K562 (cell line): ENCODE data around the gene GIPR. TPM values are rescaled to one million over a fixed set of nuclear protein-coding genes. Genes with fewer than 3 reads are reported as not detected.

ENCODE experiments used
- ATAC-seq: fragments of 200-7000 bp; cut with Tn5 transposase; 3 replicates; pipeline ENCODE4 v1.9.1; 2020; ENCODE audit warnings: moderate library complexity
- BruUV-seq: library from RNA; stranded (reverse); fragments of 400-500 nt; replicated peaks from 2 replicates; lab custom pipeline; 2021; lab: Mats Ljungman, UMichigan
- CTCF ChIA-PET: fragments of 300-600 bp; formaldehyde crosslinking; extraction: SDS; loops from one replicate; lab custom pipeline; 2021; ENCODE audit warnings: low intra/inter-chr PET ratio; lab: Yijun Ruan, JAX
- POLR2A ChIA-PET: fragments of 300-600, 350-650 bp; sonication (Branson Sonifier 250); formaldehyde crosslinking; extraction: SDS; loops from one replicate; lab custom pipeline; 2021; ENCODE audit warnings: antibody characterized with exemption, inconsistent platforms; lab: Yijun Ruan, JAX
- DNase-seq, 4 experiments: peaks; one replicate each; pipeline versions ENCODE4 v3.0.0 to v3.0.0-alpha.2; 2011 to 2018; ENCODE audit warnings: low spot score in 3 of 4, mixed read lengths in 3 of 4; ENCODE audit errors: extremely low read depth in 1 of 4
- FAIRE-seq: peaks from 2 replicates; lab custom pipeline; 2011; peaks lifted over from hg19 to GRCh38; lab: Jason Lieb, UNC
- H2AFZ ChIP-seq: 2 replicates; pipeline ENCODE4 v1.6.0; 2011; ENCODE audit warnings: low read depth, low read length, control low read depth, inconsistent platforms
- H3K27ac ChIP-seq: fragments of 200-600 bp; 3 replicates; pipeline ENCODE4 v1.8.0; 2011; ENCODE audit warnings: low read depth, mild to moderate bottlenecking, control low read depth, inconsistent platforms, low read length, moderate library complexity, mixed read lengths; ENCODE audit errors: extremely low read depth
- H3K27me3 ChIP-seq, 2 experiments: fragments of 300-600 bp in 1 of 2; 2 replicates in 1 of 2; 3 replicates in 1 of 2; pipeline versions ENCODE4 v1.6.0 to v1.8.0; 2011; ENCODE audit warnings: inconsistent platforms in 2 of 2, low read length in 2 of 2, mild to moderate bottlenecking in 1 of 2, mixed read lengths in 1 of 2, moderate library complexity in 1 of 2; ENCODE audit not compliant: control insufficient read depth in 2 of 2, insufficient read depth in 2 of 2
- H3K36me3 ChIP-seq: fragments of 300-600 bp; 3 replicates; pipeline ENCODE4 v1.8.0; 2011; ENCODE audit warnings: mild to moderate bottlenecking, low read length, inconsistent platforms; ENCODE audit not compliant: control insufficient read depth, insufficient read depth
- H3K4me1 ChIP-seq, 2 experiments: fragments of 200-600 bp in 1 of 2; replicated peaks in 1 of 2; 2 replicates in 1 of 2; 3 replicates in 1 of 2; pipeline versions ENCODE4 v1.5.1 to v1.8.0; 2011; ENCODE audit warnings: inconsistent platforms in 2 of 2, low read length in 2 of 2, mild to moderate bottlenecking in 1 of 2, mixed read lengths in 1 of 2, moderate library complexity in 1 of 2; ENCODE audit not compliant: control insufficient read depth in 2 of 2, insufficient read depth in 2 of 2
- H3K4me2 ChIP-seq: 2 replicates; pipeline ENCODE4 v1.6.1; 2011; ENCODE audit warnings: low read length, control low read depth, inconsistent platforms, mixed read lengths; ENCODE audit not compliant: insufficient read depth
- H3K4me3 ChIP-seq: fragments of 200-600 bp; sonication (generic), shearing (Covaris generic); 2 replicates; pipeline ENCODE4 v1.5.1; 2016; ENCODE audit warnings: control low read depth, inconsistent platforms
- H3K79me2 ChIP-seq: fragments of 200-600 bp; 3 replicates; pipeline ENCODE4 v1.8.0; 2011; ENCODE audit warnings: low read length, inconsistent platforms; ENCODE audit not compliant: control insufficient read depth, insufficient read depth
- H3K9ac ChIP-seq, 2 experiments: 2 replicates each; pipeline versions ENCODE4 v1.6.0 to v1.6.1; 2011; ENCODE audit warnings: low read depth in 2 of 2, low read length in 2 of 2, control low read depth in 1 of 2, inconsistent platforms in 1 of 2, mild to moderate bottlenecking in 1 of 2, mixed read lengths in 1 of 2; ENCODE audit not compliant: insufficient read depth in 1 of 2
- H3K9me1 ChIP-seq: one replicate; pipeline ENCODE4 v1.6.0; 2011; ENCODE audit warnings: inconsistent platforms, mild to moderate bottlenecking, low read length, moderate library complexity; ENCODE audit not compliant: control insufficient read depth, insufficient read depth
- H3K9me3 ChIP-seq: replicated peaks from 2 replicates; pipeline ENCODE4 v1.5.1; 2011; ENCODE audit warnings: low read depth, low read length, inconsistent platforms; ENCODE audit not compliant: control insufficient read depth, insufficient read depth
- H4K20me1 ChIP-seq: replicated peaks from 2 replicates; pipeline ENCODE4 v1.6.1; 2011; ENCODE audit warnings: low read length, inconsistent platforms, mixed read lengths; ENCODE audit not compliant: control insufficient read depth, insufficient read depth
- BCOR ChIP-seq: fragments of 450-650 bp; IDR thresholded peaks from 2 replicates; pipeline ENCODE4 v1.6.1; 2016
- BRD9 ChIP-seq: fragments of 450-650 bp; IDR thresholded peaks from 2 replicates; pipeline ENCODE4 v1.6.1; 2018; ENCODE audit warnings: low read depth; ENCODE audit not compliant: partially characterized antibody
- E2F5 ChIP-seq: sonication (generic); formaldehyde crosslinking; IDR thresholded peaks from 2 replicates; pipeline ENCODE4 v1.8.0; 2022; ENCODE audit warnings: mild to moderate bottlenecking, missing genetic modification reagents
- HCFC1 ChIP-seq: IDR thresholded peaks from 2 replicates; pipeline ENCODE4 v1.6.1; 2012; ENCODE audit warnings: low read depth, low read length, improper control_type of control experiment
- KDM1A ChIP-seq, 2 experiments: fragments of 450-650 bp; IDR thresholded peaks; 2 replicates each; pipeline ENCODE4 v1.6.1; 2016; ENCODE audit warnings: mild to moderate bottlenecking in 2 of 2
- KHSRP ChIP-seq: fragments of 450-650 bp; IDR thresholded peaks from 2 replicates; pipeline ENCODE4 v1.6.1; 2017
- MECOM ChIP-seq: fragments of 250-450 bp; sonication (Bioruptor Pico); IDR thresholded peaks from 2 replicates; pipeline ENCODE4 v1.8.0; 2022; ENCODE audit warnings: inconsistent platforms
- POLR2B ChIP-seq: fragments of 450-650 bp; IDR thresholded peaks from 2 replicates; pipeline ENCODE4 v1.6.1; 2018; ENCODE audit warnings: low read depth; ENCODE audit not compliant: partially characterized antibody
- RBM25 ChIP-seq: fragments of 200-400 bp; formaldehyde crosslinking; IDR thresholded peaks from 2 replicates; pipeline ENCODE4 v1.6.1; 2018; ENCODE audit warnings: low read length, low read depth, moderate library complexity; ENCODE audit not compliant: severe bottlenecking
- ZNF318 ChIP-seq, 2 experiments: fragments of 450-650 bp; IDR thresholded peaks; 2 replicates each; pipeline ENCODE4 v1.6.1; 2016; ENCODE audit warnings: mild to moderate bottlenecking in 2 of 2, borderline replicate concordance in 1 of 2, low read depth in 1 of 2, moderate library complexity in 1 of 2
- ZNF444 ChIP-seq: fragments of 250-450 bp; sonication (Bioruptor Pico); IDR thresholded peaks from 2 replicates; pipeline ENCODE4 v1.4.0; 2020; ENCODE audit warnings: mild to moderate bottlenecking, moderate library complexity
- WGBS: fragments of 100-300 bp; shearing (Covaris generic); methylation state at CpG from one replicate; pipeline ENCODE4 v1.1.6; 2016; ENCODE audit warnings: low coverage, mixed read lengths; ENCODE audit not compliant: insufficient coverage; ENCODE audit errors: missing lambda C conversion rate; 5-methylcytosine and 5-hydroxymethylcytosine counted together
- in situ Hi-C: fragments of 300-500 bp; cut with MboI; formaldehyde crosslinking; loops from 4 replicates; pipeline ENCODE4 v1.15.0; 2018; ENCODE audit warnings: inconsistent platforms, mixed read lengths
- intact Hi-C: fragments of 100-400 bp; cut with micrococcal nuclease; formaldehyde crosslinking; loops from 2 replicates; pipeline ENCODE4 v1.14.2; 2022
- polyA plus RNA-seq, 8 experiments: library from polyadenylated mRNA; depleted of rRNA in 4 of 8; stranded (reverse) in 5 of 8; unstranded in 3 of 8; fragments of >200 nt; fragmentation: Nextera tagmentation in 2 of 8; fragmentation: Illumina TruSeq in 1 of 8; extraction: Ambion mirVana in 2 of 8; extraction: Trizol in 1 of 8; gene quantifications; 2 replicates each; pipeline versions ENCODE4 v1.2.1 to v1.2.3, GENCODE V29; 2011 to 2014; ENCODE audit warnings: inconsistent platforms in 1 of 8, missing spikeins in 1 of 8
- total RNA-seq, 7 experiments: library from RNA; depleted of rRNA in 6 of 7; stranded (reverse); fragments of >200 nt in 6 of 7; fragmentation: Illumina TruSeq in 2 of 7; extraction: Trizol in 2 of 7; gene quantifications; 2 replicates each; pipeline versions ENCODE4 v1.2.1 to v1.2.3, GENCODE V29; 2011 to 2021; ENCODE audit warnings: low replicate concordance in 1 of 7

The GIPR gene
- total and polyA plus RNA-seq, 9 of the 15 experiments (the other 6 are each of a cell fraction or from before 2014, with no cell fraction given) = 2.2 to 26.8 (median 12.7) TPM

- H3K9me1 ChIP-seq = no peaks in the 10 kb centered on the region
- intact Hi-C loops = no loop called here
- no peak overlapping the region for H3K27ac ChIP-seq
- TF ChIP-seq RBM25 (peak; percentile 83), ZNF318 (IDR thresholded peaks at IDR 0.05; ENCODE audit: borderline replicate concordance in 1 of 2, low read depth in 1 of 2) (no peak), MECOM (CRISPR knock-in tag) (no peak), BCOR (peak; percentile 63; the same call in 1 of the 2 replicates), KHSRP (no peak), HCFC1 (no peak), POLR2B (no peak), ZNF444 (no peak), BRD9 (no peak), KDM1A (IDR thresholded peaks at IDR 0.05) (0 out of 4 replicates have a peak, but pooled peaks of 1 of the 2 experiments have one; percentile 13), E2F5 (CRISPR knock-in tag) (no peak)
- H3K27me3 ChIP-seq = no peaks in the 10 kb centered on the region
- BruUV-seq = no TSS peak
- H3K9me3 ChIP-seq = no peaks in the 10 kb centered on the region
- H4K20me1 ChIP-seq = no peaks in the 10 kb centered on the region
- WGBS = 67% methylated on average over 3 of the region's 3 CpGs
- no peaks in the 10 kb centered on the region for H3K36me3 ChIP-seq
- no peak overlapping the region for H3K4me3 ChIP-seq
- ChIA-PET POLR2A (no interaction called here), CTCF (no interaction called here)
- H3K79me2 ChIP-seq = no peaks in the 10 kb centered on the region
- in situ Hi-C loops = no loop called here
- DNase-seq = no peak
- FAIRE-seq = no peak
- no peak overlapping the region for H3K4me2 ChIP-seq
- no peak overlapping the region for H2AFZ ChIP-seq
- no peak for ATAC-seq
- H3K9ac ChIP-seq = no peak overlapping the region
- peaks cover 4 to 11% of the 10 kb centered on the region in 2 experiments; a peak in 3 of 5 replicates for H3K4me1 ChIP-seq
These were observed 12.9 kb upstream of the GIPR start for GRCh38 chr19:45655073-45655472.
